GM10248 (cell line): ENCODE results near the gene SRRM3.

Experiments
- CTCF ChIA-PET: fragments of 300-600 bp; sonication (Branson Sonifier 250); formaldehyde crosslinking; extraction: SDS; loops from one replicate; lab custom pipeline; 2021; ENCODE audit warnings: antibody characterized with exemption; lab: Yijun Ruan, JAX
- POLR2A ChIA-PET: fragments of 350-650 bp; sonication (Branson Sonifier 250); formaldehyde crosslinking; extraction: SDS; loops from one replicate; lab custom pipeline; 2020; ENCODE audit warnings: antibody characterized with exemption; lab: Yijun Ruan, JAX
- DNase-seq: peaks from one replicate; pipeline ENCODE4 v3.0.0; 2012; ENCODE audit errors: extremely low spot score
- TF ChIP-seq, protein P1 (sequence below): IDR thresholded peaks from 2 replicates; pipeline ENCODE4 v1.5.1; 2012; ENCODE audit warnings: mild to moderate bottlenecking, low read depth; ENCODE audit errors: extremely low read depth, missing control alignments, control extremely low read depth

Gene SRRM3

GRCh38 chr7:76182225-76182960 lies 19.3 kb upstream of the SRRM3 start:
- ChIA-PET POLR2A (no interaction called here), CTCF (interaction anchor here (1.0 to 4.0 kb wide), 3 partner anchors 80 to 132 kb away, joined by 3 to 20 read pairs (median 11); no protein-coding TSS in a partner anchor)
- TF ChIP-seq, protein P1, sequence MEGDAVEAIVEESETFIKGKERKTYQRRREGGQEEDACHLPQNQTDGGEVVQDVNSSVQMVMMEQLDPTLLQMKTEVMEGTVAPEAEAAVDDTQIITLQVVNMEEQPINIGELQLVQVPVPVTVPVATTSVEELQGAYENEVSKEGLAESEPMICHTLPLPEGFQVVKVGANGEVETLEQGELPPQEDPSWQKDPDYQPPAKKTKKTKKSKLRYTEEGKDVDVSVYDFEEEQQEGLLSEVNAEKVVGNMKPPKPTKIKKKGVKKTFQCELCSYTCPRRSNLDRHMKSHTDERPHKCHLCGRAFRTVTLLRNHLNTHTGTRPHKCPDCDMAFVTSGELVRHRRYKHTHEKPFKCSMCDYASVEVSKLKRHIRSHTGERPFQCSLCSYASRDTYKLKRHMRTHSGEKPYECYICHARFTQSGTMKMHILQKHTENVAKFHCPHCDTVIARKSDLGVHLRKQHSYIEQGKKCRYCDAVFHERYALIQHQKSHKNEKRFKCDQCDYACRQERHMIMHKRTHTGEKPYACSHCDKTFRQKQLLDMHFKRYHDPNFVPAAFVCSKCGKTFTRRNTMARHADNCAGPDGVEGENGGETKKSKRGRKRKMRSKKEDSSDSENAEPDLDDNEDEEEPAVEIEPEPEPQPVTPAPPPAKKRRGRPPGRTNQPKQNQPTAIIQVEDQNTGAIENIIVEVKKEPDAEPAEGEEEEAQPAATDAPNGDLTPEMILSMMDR = no peak
- no peak for DNase-seq

DNA sequence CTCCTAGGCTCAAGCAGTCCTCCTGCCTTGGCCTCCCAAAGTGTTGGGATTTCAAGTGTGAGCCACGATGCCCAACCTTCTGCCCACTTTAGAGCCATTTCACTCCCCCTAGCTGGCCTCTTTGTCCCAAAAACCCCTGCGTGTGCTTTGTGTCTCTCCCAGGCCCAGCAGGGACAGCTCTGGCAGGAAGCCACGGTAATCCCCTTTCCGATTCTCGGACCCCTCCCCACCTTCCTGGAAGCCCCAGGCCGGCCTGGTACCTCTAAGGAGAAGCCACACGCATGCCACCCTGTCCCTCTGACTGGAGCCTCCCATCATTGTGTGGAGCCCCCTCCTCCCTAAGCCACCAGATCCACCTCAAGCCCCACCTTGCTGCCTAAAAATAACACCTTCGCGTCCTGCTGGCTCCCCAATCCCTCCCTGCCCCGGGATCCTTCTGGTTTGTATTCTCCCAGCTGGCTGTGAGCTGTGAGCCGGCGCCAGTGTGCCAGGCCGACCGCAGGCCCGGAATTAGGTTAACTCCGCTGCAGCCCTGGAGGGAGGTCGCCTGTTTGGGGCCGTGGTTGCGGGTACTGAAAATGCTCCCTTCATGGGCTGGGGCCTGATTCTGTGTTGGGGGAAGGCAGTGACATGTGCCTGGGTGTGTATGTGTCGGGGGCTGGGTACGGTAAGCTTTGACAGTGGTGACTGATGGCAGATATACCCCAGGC lies 16.4 kb upstream of the SRRM3 start:
- CTCF ChIA-PET = interaction anchor here (1.3 to 2.7 kb wide), 3 partner anchors 8 to 77 kb away, joined by 3 to 11 read pairs (median 3); partner anchors contain the start of gene SRRM3
- TF ChIP-seq, protein P1 = no peak
- POLR2A ChIA-PET = interaction anchor here (0.6 kb wide), 1 partner anchor 35 kb away, joined by 3 read pairs; no protein-coding TSS in a partner anchor
- DNase-seq = no peak

- DNase-seq = no peak
- CTCF ChIA-PET = interaction anchor here (1.0 to 3.1 kb wide), 2 partner anchors 9 to 126 kb away, joined by 4 to 11 read pairs; no protein-coding TSS in a partner anchor
- TF ChIP-seq, protein P1 = no peak
- POLR2A ChIA-PET = interaction anchor here (0.5 kb wide), 1 partner anchor 95 kb away, joined by 3 read pairs; no protein-coding TSS in a partner anchor
These were observed 14.4 kb upstream of the SRRM3 start for GRCh38 chr7:76187272-76187671.

- no peak for DNase-seq
- TF ChIP-seq, protein P1 = no peak
- CTCF ChIA-PET = interaction anchor here (1.6 to 3.1 kb wide), 2 partner anchors 11 to 12 kb away, joined by 7 to 11 read pairs; no protein-coding TSS in a partner anchor
These were observed 12.4 kb upstream of the SRRM3 start for GRCh38 chr7:76189276-76189675.

DNA sequence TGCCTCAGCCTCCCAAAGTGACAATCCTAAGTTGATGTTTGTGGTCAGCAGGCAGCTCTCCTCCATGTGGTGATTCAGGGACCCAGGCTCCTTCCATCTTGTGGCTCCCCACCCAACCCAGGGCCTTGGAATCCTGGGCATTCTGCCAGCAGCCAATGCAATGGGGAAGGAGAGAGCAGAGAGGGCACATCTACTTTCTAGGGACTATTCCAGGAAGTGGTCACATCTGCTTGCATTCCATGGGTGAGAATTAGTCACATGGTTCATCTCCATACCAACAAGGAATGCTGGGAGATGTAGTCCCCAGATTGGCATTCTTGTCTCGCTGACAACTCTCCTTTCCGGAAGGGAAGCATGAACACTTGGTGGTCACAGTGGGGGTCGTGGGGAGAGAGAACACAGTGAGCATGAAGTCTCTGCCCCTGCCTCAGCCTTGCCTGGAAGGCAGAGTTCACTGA lies 9.9 kb upstream of the SRRM3 start:
- ChIA-PET POLR2A (no interaction called here), CTCF (interaction anchor here (1.6 to 1.7 kb wide), 2 partner anchors 13 to 17 kb away, joined by 3 to 6 read pairs; no protein-coding TSS in a partner anchor)
- DNase-seq = no peak
- TF ChIP-seq, protein P1 = no peak

More at GRCh38 chr7:76189276-76189675, 12.4 kb upstream of the SRRM3 start:
- POLR2A ChIA-PET = no interaction called here

DNA sequence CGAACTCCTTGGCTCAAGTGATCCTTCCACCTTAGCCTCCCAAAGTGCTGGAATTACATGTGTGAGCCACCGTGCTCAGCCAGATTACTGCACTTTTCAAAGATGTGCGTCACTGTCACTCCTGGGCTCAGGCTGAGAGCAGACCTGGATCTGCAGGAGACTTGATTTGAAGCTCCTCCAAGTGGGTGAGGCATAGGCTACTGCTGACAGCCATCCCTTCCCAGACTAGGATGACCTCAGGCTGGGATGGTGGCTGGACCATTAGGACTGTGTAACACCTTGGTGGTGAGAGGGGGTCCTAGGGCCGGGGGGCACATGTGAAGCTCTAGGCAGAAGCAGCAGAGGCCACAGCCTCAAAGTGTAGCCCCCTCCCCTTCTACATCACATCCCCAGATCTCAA lies 8.2 kb upstream of the SRRM3 start:
- TF ChIP-seq, protein P1 = no peak
- POLR2A ChIA-PET = no interaction called here
- CTCF ChIA-PET = interaction anchor here (1.1 to 2.0 kb wide), 2 partner anchors 69 to 120 kb away, joined by 3 to 5 read pairs; no protein-coding TSS in a partner anchor
- DNase-seq = no peak
